A172 (cell line): ENCODE measurements around the gene NBEA. TPM values are rescaled to one million over a fixed set of nuclear protein-coding genes. Genes with fewer than 3 reads are reported as not detected.
A peak's percentile ranks its signal among the peaks of the same experiment; 100 is the strongest.
"Not testable (repeated sequence)": the region's sequence is repeated elsewhere in the genome, so short reads cannot be mapped to it uniquely, and the experiment has no call there.

Source experiments
- DNase-seq: peaks from one replicate; pipeline ENCODE4 v3.0.0-alpha.2; 2015; ENCODE audit warnings: low spot score
- total RNA-seq: library from RNA; depleted of rRNA; stranded (reverse); fragments of >200 nt; shearing (Covaris generic); gene quantifications from 2 replicates; pipeline ENCODE4 v1.2.3, GENCODE V29; 2014

Gene NBEA
- total RNA-seq, 1 experiment from 2014 or later: 2.5 TPM

DNA sequence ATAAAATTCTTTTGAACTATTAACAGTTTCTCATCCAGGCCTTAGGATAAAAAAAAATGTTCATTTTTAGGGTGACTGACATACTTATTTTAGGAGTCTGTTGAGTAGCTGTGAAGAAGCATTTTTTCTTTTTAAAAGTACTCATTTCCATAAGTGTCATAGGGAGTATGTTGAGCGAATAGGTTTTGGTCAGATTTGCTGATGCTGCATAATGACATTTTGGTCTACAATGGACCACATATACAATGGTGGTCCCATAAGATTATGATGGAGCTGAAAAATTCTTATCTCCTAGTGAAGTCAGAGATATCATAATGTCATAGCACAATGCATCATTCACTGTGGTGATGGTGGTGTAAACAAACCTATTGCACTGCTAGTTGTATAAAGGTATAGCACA, 17.4 kb downstream of the NBEA start:
- DNase-seq: no peak

DNA sequence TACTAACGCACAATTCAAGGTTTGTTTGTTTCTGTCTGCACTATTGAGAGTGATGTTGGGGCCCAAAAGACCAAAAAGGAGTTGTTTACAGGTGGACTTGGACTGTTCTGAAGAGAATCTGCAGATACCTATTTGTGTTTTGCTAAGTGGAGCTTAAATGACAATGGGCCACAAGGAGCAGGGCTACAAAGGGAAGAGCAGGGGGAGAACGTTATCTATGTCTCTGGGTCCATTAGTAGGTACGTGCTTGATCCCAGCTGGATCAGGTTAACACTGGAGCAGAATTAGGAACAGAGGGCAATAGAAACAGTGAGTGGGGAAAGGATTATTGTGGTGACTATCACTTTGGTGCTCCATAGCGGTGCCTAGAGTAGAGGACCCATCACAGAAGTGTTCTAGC, 22.5 kb downstream of the NBEA start:
- DNase-seq: no peak

DNA sequence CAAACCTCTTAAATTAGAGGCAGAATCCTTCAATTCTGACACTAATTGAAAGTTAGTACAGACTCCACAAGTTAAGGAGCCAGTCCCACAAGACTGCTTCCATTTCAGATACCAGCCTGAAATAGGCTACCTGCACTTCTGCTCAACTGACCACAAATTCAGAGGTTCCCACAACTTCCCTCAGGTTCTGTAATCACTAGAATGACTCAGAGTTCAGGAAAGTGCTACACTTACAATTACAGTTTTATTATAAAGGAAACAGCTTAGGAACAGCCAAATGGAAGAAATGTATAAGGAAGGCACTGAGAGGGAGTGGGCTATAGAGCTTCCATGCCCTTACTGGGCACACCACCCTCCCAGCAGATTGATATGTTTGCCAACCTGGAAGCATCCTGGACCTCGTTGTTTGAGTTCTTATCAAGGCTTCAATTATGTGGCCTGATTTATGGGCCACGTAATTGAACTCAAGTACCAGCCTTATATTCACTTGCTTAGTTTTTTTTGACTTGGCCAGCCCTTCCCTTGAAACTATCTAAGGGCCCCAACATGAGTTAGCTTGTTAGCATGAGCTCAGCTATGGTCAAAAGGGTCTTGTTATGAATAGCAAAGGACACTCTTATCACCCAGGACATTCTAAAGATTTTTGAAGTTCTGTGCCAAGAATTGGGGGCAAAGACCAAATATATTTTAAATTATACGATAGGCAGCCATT, 25.9 kb downstream of the NBEA start:
- DNase-seq: peak; percentile 47

DNA sequence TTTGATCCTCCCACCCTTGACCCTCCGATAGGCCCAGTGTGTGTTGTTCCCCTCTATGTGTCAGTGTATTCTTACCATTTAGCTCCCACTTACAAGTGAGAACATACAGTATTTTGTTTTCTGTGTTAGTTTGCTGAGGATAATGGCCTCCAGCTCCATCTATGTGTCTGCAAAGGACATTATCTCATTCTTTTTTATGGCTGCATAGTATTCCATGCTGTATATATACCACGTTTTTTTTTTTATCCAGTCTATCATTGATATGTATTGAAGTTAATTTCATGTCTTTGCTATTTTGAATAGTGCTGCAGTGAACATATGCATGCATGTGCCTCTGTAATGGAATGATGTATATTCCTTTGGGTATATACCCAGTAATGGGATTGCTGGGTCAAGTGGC, 27.5 kb downstream of the NBEA start:
- not testable (repeated sequence) for DNase-seq

DNA sequence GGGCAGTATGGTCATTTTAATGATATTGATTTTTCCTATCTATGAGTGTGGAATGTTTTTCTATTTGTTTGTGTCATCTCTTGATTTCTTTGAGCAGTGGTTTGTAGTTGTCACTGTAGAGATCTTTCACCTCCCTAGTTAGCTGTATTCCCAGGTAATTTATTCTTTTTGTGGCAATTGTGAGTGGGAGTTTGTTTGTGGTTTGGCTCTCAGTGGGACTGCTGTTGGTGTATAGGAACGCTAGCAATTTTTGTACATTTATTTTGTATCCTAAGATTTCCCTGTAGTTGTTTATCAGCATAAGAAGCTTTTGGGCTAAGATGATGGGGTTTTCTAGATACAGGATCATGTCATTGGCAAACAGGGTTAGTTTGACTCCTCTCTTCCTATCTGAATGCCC, 28.9 kb downstream of the NBEA start:
- no peak for DNase-seq

DNA sequence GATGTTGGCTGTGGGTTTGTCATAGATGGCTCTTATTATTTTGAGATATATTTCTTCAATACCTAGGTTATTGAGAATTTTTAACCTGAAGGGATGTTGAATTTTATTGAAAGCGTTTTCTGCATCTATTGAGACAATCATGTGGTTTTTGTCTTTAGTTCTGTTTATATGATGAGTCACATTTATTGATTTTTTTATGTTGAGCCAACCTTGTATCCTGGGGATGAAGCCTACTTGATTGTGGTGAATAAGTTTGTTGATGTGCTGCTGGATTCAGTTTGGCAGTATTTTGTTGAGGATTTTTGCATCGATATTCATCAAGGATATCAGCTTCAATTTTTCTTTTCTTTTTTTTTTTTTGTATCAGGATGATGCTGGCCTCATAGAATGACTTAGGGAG, 29.4 kb downstream of the NBEA start:
- DNase-seq: no peak

DNA sequence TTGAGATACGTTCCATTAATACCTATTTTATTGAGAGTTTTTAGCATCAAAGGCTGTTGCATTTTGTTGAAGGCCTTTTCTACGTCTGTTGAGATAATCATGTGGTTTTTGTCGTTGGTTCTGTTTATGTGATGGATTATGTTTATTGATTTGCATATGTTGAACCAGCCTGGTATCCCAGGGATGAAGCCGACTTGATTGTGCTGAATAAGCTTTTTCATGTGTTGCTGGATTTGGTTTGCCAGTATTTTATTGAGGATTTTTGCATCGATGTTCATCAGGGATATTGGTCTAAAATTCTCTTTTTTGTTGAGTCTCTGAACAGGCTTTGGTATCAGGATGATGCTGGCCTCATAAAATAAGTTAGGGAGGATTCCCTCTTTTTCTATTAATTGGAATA, 43.1 kb downstream of the NBEA start:
- not testable (repeated sequence) for DNase-seq

DNA sequence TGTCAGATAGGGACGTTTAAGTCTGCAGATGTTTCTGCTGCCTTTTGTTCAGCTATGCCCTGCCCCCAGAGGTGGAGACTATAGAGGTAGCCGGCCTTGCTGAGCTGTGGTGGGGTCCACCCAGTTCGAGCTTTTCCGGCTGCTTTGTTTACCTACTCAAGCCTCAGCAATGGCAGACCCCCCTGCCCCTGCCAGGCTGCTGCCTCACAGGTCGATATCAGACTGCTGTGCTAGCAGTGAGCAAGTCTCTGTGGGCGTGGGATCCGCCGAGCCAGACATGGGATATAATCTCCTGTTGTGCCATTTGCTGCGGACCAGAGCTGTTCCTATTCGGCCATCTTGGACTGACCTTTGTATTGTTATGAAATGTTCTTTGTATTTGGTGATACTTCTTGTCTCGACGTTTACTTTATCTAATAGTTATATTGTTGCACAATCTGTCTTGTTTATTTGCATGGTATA, 46.3 kb downstream of the NBEA start:
- DNase-seq: no peak

DNA sequence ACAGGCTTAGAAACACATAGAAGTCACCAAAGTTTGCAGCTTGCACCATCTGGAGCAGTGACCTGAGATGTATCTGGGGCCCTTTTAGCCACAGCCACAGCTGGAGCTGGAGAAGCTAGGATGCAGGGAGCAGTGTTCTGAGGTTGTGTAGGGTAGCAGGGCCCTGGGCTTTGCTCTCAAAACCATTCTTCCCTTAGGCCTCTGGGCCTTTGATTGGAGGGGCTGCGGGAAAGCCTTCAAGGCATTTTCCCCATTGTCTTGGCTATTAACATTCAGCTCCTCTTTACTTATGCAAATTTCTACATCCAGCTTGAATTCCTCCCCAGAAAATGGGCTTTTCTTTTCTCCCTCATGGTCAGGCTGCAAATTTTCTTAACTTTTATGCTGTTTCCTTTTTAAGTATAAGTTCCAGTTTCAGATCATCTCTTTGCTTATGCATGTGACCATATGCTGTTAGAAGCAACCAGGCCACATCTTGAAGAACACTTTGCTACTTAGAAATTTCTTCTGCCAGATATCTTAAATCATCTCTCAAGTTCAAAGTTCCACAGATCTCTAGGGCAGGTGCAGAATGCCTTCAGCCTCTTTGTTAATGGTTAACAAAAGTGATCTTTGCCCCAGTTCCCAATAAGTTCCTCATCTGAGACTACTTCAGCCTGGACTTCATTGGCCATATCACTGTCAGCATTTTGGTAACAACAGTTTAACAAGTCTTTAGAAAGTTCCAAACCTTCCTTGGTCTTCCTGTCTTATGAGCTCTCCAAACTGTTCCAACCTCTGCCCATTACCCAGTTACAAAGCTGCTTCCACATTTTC, 48.5 kb downstream of the NBEA start:
- DNase-seq: no peak

DNA sequence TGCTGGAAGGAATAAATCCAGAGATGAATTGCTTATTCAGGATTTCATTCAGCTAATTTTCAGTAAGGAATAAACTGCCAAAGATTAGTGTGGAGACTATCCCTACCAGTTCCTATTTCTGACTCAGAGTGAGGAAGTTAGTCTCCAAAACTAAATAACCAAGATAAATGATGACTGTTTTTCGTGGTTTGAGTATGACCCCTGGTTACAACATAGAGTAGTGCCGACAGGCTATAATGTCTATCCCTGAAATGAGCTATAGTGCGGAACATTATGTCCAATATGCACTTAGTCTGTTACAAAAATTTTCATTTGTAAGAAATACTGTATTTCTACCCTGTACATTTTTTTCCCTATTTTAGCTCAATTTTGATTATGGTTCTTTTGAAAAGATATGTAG, 51.4 kb downstream of the NBEA start:
- DNase-seq: no peak

DNA sequence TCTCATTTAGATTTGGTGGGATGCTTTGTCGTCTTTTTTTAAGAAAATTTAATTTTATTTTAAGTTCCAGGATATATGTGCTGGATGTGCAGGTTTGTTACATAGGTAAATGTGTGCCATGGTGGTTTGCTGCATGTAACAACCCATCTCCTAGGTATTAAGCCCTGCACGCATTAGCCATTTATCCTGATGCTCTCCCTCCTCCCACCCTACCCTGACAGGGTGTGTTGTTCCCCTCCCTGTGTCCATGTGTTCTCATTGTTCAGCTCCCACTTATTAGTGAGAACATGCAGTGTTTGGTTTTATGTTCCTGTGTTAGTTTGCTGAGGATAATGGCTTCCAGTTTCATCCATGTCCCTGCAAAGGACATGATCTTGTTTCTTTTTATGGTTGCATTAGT, 61.7 kb downstream of the NBEA start:
- DNase-seq: not testable (repeated sequence)

DNA sequence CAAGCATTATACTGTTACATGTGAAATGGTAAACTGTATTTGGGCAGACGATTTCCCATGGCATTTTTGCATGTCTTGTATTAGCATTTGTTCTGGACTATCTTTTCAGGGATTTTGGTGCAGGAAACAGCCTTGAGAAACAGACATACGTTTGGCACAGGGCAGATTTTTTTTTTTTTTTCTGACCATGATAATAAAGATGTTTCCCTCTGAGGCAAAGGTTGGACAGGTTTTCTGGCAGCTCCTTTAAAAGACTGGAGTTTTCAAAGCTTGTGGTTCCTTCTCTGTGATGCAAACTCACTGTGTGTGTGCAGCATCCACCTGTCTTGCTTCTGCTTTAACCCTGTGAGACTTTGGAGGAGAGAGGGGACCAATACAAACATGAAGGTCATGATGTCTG, 63.0 kb downstream of the NBEA start:
- no peak for DNase-seq

DNA sequence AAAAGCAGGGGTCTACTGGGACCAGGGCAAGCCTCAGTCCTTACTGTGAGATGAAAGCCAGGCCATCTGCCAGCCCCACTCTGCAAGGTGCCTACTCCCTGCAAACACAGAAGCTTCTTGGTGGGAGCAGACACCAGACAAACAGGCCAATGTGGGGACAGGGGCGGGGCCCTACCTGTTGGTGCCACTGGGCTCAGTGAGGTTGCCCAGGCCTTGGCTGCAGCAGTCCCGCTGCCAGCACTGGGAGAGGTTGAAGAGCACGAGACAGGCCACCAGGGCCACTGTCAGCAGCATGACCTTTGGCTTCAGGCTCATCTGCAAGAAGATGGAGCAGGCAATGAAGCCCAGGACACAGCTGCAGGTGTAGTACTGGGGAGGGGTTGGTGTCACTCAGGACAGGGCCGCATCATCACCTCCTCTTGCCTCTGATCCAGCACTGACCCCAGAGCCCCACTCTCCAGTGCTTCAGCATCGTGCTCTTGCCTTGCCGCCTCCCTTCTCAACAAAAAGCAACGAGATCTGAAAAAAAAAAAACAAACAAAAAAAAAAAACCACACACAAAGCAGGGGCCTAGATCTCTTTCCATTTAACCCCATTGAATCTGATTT, 72.6 kb downstream of the NBEA start:
- no peak for DNase-seq

DNA sequence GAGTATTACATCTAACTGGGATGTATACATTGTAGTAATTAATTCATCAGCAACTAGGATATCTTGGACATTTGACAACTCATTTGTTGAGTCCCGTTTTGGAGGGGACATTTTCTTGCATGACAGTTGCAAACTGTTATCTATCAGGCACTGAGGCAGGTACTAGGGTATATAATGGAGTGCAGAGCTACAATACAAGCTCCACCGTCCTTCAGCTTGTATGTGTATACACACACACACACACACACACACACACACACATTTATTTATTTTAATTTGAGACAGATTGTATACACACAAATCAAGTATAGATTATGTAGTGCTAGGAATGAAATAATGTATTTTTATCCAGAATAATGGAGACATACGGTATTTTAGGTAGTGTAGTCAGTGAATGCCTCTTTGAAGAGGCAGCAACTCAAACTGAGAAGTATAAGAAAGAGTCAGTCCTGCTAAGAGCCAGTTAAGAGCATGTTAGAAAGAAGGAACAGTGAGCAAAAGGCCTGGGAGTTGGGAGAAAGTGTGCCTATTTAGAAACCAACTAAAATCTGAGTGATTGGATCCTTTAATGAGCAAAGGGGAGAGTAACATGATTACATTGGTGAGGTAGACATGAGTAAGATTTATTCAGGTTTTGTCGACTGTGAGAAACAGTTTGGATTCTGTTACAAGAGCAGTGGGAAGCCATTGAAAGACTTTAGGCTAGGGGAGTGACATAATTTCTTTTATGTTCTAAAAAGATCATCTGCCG, 74.5 kb downstream of the NBEA start:
- DNase-seq: no peak

DNA sequence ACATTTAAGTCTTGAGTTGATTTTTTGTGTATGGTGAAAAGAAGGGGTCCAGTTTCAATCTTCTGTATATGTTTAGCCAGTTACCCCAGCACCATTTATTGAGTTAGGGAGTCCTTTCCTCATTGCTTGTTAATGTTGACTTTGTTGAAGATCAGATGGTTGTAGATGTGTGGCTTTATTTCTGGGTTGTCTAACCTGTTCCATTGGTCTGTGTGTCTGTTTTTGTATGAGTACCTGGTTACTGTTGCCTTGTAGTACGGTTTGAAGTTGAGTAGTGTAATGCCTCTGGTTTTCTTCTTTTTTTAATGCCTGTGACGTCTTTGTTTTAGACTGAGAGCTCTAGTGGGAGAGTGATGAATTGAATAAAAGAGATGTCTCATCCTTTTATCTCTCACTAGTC, 83.2 kb downstream of the NBEA start:
- no peak for DNase-seq

DNA sequence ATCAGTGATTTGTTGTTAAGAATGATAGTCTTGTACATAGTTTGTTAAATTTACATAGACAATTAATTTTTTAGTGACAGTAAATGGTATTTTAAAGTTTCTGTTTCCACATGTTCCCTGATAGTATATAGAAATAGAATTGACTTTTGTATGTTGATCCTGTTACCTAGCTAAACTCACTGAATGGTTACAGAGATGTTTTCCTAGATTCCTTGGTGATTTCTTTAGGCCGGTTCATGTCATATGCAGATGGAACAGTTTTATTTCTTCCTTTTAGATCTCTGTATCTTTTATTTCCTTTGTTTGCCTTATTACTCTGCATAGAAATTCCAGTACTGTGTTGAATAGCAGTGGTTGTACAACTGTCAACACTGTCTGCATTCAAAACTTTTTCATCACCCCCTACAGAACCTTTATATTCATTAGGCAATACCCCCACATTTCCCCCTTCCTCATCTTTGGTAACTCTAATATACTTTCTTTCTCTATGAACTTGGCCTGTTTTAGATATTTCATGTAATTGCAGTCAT, 86.3 kb downstream of the NBEA start:
- no peak for DNase-seq

DNA sequence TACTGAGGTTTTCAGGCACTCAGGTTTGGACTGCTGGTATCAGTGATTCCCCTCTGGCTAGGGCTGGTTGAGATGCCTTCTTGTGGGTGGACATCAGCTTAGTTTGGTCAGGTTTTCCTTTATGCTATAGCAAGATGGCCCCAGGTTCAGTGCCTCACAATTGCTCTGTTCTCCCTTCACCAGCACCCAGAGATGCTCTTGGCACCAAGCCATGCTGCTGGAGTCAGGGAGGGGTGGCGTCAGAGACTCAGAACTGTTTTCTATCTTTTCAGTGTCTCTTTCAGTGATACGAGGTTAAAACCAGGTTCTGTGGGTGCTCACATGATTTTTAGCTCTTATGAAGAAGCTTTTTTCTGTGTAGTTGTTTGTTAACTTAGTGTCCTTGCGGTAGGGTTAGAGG, 96.9 kb downstream of the NBEA start:
- DNase-seq: no peak

DNA sequence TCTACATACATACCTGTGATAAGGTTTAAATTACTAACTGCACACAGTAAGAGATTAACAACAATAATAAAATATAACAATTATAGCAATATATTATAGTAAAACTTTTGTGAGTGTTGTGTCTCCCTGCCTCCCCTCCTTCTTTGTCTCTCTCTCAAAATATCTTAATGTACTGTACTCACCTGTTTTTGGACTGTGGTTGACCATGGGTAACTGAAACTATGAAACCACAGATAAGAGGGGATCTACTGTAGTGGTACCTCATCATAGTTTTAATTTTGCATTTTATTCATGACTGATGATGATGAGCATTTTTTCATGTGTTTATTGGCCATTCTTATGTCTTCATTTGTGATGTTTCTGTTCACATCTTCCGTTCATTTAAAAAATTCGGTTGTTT, 104.5 kb downstream of the NBEA start:
- no peak for DNase-seq

DNA sequence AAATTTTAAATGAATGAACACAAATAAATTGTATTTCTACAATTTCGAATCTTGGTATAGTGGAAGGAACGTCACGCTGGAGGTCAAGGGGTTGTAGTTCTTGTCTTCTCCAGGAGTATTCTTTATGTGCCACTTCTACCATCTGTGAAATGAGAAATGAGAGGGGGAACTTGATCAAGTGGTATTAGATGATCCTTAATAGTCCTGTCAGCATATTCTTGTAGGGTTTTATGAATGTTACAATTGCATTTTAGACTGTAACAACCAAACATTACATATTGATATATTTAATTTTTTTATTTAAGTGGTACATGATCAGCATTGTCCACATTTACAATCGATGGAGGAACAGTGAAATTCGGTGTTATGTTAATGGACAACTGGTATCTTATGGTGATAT, 113.6 kb downstream of the NBEA start:
- DNase-seq: no peak

DNA sequence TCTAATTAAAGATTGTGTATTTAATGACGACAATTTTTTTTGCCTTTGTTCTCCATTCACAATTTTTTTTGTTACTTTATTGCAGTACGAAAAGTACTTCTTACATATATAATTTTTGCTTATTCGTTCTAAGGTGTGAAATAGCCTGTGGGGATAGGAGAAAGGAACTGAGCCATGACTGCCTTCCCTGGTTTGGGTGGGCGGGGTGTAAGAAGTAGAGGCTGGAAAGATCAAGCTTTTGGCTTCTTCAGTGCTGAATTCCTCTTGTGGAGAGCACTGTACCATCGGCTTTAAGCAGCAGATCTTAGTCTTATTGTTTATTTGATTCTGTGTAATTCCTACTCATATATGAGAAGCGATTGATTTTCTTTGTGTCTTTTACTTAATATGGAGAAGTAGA, 115.8 kb downstream of the NBEA start:
- DNase-seq: no peak

DNA sequence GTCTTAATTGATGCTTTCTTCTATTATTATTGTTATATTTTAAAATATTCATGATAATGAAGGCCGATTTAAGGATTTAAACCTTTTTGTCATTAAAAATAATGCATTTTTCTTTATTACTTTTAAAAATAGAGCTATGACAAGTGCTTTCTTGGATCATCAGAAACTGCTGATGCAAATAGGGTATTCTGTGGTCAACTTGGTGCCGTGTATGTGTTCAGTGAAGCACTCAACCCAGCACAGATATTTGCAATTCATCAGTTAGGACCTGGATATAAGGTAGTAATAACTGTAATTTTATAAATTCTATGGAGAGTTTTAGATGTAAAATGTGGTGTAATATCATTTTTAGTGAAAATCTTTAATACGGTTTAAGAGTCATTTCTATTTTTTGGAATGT, 116.5 kb downstream of the NBEA start:
- not testable (repeated sequence) for DNase-seq

DNA sequence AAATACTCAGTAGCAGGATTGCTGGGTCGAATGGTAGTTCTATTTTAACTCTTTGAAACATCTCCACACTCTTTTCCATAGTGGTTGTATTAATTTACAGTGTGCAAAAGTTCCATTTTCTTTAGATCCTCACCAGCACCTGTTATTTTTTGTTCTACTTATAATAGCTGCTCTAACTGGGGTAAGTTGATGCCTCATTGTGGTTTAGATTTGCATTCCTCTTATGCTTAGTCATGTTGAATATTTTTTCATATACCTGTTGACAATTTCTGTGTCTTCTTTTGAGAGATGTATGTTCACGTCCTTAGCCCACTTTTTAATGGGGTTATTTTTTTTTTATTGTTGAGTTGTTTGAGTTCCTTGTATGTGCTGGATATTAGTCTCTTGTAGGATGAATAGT, 144.6 kb downstream of the NBEA start:
- peak; percentile 37 for DNase-seq
